Hindlimb muscle (tissue), 1 donor: ENCODE data around the gene KSR1. TPM values are rescaled to one million over a fixed set of nuclear protein-coding genes. Genes with fewer than 3 reads are reported as not detected.
A peak's percentile ranks its signal among the peaks of the same experiment; 100 is the strongest.

ENCODE experiments used
- DNase-seq: peaks from one replicate; pipeline ENCODE4 v3.0.0-alpha.2; 2013
- polyA plus RNA-seq: library from polyadenylated mRNA; unstranded; fragments of 120-200 nt; gene quantifications from one replicate; pipeline ENCODE4 v1.2.1, GENCODE V29; 2013; ENCODE audit not compliant: insufficient read length

The KSR1 gene
- polyA plus RNA-seq, 1 donor: 131 TPM

DNA sequence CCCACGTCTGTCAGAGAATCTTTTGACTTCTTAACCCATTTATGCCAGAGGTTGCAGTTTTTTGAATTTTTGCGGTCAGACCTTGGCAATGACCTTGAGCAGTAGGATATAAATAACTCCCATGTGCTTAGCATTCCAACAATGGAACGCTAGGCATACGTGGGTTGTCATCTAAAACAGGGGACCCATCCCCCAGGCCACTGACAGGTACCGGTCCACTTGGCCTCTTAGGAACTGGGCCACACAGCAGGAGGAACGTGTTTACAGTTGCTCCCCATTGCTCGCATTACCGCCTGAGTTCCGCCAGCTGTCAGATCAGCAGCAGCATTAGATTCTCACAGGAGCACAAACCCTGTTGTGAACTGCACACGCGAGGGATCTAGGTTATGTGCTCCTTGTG lies 97.9 kb downstream of the KSR1 start:
- DNase-seq: no peak

DNA sequence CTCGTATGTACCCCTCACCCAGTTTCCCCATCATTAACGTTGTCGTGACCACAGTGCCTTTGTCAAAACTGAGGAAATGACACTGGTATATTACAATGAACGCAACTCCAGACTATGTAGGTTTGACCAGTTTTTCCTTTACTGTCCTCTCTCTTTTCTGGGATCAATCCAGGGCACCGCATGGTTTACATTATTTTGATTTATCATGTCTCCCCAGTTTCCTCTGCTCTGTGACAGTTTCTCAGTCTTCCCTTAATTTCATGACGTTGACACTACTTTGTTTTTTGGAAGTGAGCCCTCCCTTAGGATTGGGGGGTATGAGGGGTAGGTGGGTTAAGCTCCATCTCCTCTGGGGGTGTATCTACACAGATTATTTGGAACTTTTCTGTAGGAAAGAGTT lies 98.7 kb downstream of the KSR1 start:
- DNase-seq: no peak

DNA sequence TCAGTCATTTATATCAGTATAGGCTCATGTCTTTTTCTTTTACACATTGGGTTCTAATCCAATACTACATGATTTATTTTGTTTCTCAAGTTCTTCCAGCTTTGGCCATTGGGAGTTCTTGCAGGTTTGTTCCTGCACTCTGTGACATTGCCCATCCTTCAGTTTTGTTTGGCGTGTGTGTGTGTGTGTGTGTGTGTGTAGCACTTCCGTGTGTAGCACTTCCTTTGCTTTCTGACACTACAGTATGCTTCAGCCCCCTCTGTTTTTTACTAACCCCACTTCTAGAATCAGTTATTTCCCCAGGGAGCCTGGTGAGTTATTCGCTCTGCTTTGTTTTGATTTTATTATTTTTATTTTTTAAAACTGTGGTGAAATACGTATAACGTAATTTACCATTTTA lies 99.1 kb downstream of the KSR1 start:
- DNase-seq: no peak

DNA sequence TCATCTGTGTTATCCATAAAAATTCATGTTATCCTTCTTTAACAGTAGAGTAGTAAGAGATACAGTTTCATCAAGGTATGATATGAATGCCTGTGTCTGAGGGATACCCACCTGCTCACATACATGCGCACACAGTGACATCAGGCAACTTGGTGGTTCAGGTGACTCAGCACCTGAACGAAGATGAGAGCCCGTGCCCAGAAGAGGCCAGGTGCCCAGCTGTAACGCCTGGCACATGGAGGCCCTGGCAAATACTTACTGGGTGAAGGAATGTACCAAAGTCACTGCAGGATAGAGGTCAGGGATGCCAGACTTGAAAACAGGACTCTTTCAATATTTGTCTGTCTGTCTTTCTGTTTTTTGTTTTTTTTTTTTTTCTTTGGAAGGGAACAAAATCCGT lies 102.1 kb downstream of the KSR1 start:
- DNase-seq: no peak

DNA sequence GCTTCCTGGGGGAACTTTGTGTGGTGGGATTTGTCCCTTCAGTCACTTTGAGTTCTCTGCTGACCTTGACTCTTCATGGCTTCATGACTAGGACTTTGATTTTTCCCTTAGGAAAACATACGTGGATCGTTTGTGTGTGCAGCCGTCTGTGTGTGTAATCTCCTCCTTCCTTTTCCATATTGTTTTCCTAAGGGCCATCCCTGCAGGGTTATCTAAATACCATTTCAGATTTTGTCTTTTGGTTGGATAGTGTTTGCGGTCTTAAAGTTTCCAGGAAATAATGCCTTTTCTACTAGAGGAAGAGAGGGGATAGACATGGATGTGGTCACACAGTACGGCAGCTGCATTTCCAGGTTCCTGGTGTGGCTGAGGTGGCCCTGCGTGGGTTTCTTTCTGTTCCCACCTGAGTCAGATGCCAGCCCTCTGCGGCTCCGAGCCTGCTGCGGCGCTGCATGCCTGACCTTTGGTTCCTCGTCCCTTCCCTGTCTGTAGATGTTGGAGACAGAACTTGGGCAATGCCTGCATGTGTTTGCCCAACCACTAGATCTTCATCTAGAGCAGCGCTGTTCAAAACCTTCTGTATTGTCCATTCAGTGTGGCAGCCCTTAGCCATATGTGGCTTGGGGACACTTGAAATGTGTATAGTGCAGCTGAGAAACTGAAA lies 102.7 kb downstream of the KSR1 start:
- no peak for DNase-seq

DNA sequence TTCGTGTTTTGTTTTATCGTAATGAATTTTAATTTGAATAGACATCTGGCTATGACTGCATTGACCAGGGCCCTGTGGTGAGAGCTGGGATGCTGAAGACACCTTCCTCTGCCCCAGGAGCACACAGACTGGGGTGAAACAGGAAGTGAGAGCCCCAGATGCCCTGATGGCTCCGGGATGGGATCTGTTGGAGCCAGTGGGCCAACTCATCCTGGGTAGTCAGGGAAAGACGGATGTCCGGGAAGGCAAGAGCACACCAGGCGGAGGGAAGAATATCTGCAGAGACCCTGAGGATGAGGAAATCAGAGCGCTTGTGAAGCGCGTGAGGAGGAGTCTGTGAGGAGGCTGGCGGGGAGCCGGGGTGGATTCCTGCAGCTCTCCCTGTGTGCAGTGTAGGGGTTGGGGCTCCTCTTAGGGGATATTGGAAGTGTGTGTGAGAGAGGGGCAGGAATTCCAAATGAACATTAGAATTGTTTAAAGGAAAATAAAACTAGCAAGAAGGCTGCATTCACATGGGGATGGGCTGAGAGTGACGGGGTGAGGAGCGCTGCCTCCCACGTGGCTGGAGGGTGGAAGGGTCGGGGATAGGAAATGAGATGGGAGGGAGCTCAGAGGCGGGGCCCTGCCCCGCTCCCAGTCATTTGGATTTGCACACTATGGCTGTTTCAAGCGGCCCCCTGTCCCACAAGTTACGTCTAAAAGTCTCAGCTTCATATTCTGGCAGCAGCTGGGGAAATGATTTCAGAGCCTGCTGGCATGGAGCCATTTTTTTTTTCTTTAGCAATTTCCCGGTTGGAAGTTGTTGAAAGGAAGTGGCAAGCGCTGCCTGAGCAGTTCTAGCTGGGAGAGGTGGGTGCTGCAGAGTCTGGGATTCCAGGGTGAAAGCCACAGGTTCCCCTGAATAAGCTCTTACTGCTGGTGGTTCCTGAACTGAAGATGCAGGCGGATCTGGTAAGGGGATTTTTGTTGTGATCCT lies 103.5 kb downstream of the KSR1 start:
- peak; percentile 87 for DNase-seq

DNA sequence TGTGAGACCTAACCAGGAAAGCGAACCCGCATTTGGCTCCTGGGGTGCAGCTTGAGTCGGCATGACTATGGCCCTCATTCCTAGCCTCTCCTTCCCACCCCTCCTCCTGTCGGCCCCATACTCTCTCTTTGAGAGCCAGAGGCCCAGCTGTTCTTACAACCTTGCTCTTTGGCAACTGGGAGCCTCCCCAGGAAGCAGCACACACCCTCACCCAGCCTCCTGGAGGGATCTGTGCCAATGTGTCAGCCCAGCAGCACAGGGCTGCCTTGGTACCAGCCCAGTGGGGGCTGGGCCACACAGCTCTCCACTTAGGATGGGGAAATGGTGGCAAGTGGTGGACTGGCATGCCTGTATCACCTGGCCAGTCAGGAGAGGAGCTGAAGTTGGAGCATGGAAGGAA lies 104.4 kb downstream of the KSR1 start:
- DNase-seq: no peak

DNA sequence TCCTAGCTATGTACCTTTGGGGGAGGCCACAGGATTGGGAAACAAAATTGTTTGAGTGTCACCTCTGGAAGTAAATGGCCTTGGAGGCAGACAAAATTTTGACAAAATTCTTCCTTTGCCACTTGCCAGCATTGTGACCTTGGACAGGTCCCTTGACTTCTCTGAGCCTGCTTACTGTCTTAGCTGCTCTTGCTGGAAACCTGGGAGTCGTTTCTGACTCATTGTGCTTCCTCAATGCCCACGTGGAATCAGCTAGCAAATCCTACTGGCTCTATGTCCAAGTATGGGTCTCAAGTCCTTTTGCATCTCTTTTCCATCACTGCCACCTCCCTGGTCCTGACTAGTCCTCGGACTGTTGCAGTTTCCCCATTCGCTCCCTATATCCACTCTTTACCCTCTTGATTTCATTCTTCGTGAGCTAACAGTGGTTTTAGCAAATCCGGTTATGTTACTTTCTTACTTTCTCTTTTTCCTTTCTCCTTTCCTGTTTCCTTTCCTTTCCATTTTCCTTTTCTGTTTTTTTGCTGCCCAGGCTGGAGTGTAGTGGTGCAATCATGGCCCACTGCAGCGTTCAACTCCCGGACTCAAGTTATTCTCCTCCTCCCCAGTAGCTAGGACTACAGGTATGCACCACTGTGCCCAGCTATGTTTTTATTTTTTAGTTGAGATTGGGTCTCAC lies 106.7 kb downstream of the KSR1 start:
- DNase-seq: no peak

DNA sequence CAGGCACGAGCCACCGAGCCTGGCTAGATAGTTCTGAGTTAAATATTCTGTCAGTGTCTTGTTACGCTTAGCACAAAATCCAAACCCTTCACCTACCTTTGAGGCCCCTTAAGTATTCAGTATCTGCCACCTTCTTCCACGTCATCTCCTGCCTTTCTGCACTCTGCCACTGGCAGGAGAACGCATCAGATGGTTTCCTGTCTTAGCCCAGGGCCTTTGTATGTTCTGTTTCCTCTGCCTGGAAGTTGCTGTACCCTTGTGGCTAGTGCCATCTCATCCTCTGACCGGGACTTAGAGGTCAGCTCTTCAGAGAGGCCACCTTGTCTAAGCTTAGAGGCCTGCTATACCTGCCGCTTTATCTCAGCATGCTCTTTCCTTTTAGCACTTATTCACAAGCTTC lies 107.3 kb downstream of the KSR1 start:
- DNase-seq: no peak

DNA sequence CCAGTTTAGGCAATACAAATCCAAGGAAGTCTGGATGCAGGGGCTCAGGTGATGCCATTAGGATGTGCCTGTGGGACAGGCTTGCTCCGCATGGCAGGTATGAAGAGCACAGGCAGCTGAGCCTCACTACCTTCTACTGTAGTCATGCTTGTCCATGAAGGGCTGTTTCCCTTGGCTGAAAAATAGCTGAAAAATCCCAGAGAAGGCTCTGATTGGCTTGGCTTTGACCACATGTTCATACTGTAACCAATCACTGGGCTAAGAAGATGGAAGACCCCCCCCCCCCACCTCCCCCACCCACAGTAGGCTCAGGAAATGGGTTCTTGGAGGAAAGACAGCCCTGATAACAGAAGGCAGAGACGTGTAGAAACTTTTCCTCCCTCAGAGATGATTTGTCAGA lies 108.2 kb downstream of the KSR1 start:
- DNase-seq: no peak

DNA sequence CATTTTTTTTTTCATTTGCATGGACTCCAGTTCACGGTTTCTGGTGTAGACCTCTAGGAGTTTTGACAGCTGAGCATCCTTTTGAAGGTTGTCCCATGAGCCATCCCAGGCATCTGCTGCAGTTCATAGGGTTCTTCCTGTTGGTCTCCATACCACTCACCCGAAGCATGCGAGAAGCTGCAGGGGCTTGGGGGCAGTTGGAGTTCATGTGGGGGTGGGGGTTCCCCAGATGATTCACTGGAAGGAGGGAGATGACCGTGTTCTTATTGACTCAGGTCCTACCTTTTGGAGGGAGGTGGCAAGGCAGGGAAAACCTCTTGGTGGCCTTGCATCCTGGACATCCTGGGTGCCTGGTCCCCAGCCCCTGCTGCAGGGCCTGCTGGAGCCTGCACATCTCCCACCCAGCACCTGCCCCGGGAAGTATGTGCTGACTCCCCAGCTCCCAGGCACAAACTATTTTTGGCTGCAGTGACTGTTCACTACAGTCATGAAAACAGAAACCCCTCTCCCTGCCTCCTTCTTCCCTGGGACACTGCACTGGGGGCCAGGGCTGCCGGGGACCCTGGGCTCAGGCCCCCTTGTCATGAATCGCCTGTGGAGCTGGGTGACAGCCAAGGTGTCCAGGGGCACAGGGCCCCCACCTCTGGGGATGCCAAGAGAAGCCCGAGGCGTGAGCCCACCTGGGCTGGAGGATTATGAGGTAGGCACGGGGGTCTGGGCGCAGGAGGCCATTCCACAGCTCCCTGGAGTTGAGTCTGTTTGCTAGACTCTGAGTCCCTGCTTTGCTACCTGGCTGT lies 109.8 kb downstream of the KSR1 start:
- no peak for DNase-seq

DNA sequence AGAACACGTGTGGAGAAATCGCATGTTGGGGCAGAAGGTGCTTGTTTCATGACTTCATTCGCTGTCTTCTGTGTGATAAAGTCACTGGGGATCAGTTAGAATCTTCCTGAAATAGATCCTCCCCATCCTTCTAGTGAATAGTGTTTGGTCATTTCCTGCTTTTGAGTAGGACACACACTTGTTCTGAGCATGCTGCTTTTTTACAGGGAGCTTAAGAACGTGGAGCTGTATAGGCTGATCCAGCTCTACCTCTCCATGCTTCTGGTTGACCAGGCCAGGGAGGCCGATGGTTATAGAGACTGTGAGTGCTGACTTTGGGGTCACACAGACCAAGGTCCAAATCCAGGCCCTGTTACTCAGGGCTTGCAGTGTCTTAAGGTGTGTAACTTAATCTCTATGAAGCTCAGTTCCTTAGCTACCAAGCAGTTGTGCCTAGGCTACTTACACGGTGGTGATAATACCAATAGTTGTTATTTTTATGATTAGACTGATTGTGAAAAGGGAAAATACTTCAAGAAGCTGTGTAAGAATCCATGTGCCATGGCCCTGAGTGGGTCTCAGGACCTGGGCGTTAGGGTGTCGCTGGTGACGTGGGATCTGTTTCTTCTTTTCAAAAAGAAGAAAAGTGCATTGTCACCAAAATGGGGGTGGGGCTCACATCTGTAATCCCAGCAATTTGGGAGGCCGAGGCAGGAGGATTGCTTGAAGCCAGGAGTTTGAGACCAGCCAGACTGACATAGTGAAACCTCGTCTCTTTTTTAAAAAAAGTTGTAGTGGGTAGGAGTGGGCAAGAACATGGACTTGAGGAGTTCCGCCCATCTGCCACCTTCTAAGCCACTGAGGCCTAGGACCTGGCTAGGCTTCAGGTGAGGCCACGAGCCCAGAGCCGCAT lies 110.7 kb downstream of the KSR1 start:
- no peak for DNase-seq

DNA sequence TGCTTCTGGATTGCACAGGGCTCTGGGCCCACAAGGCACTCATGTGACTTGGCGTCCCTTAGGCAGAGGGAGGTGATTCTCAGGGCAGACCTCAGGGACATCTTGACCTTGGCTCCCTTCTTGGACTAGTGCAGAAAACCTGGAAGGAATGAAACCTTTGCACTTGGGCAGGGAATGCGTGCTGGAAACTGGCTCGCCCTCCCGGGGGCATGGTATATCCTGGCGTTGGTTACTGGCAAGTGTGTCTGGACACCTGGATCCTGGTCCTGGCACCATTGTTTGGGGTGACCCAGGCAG lies 111.3 kb downstream of the KSR1 start:
- no peak for DNase-seq

DNA sequence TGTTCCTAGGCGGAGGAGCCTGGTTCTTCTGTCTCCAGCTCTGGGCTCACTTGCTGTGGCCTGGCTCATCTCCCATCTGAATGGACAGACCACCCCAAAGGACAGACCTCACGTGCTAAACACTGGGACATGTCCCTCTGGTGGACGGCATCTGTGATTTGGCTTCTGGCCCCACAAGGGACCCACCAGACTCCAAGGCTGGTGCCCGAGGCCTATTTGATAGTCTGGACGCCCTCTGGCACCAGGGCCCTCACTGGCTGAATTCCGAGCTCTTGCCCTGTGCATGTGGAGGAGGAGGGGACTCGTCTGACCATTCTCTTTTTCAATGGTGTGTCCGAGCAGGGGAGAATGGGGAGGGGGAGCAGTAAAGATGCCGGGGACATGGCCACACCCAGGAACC lies 112.0 kb downstream of the KSR1 start:
- no peak for DNase-seq

DNA sequence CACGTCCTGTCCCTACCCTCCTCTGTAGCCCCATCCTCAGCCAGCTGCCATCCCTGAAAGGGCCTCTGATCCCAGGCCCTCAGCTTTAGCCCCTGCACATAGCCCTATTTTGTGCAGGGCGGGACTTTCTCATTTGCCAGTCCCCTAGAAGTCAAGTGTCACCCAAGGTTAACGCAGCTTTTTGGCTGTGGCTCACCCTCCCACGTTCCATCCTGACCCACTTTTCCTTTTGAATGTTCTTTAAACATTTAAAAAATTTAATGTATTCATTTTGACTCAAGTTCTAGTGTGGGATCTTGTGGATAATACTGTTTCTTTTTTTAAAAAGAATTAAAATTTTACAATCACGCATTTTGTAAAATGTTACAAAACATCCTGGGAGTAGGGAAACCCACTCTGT lies 112.6 kb downstream of the KSR1 start:
- no peak for DNase-seq

DNA sequence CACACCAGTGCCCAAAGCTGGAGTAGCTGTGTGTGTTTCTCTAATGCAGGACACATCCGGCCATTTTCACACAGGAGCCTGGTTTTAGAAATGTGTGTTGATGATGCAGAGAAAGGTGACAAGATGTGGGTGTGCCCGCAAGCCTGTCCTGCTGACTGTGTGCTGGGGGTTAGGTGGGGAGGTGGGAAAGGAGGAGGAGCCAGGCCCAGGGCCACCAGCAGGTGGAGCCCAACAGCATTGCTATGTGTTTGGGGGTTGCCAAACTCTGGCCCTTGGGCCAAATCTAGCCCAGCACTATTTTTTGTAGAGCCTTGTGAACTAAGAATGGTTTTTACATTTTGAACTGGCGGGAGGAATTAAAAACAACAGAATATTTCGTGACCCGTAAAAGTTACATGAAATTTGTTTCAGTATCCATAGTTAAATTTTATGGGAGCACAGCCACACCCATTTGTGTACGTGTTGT lies 113.0 kb downstream of the KSR1 start:
- no peak for DNase-seq

DNA sequence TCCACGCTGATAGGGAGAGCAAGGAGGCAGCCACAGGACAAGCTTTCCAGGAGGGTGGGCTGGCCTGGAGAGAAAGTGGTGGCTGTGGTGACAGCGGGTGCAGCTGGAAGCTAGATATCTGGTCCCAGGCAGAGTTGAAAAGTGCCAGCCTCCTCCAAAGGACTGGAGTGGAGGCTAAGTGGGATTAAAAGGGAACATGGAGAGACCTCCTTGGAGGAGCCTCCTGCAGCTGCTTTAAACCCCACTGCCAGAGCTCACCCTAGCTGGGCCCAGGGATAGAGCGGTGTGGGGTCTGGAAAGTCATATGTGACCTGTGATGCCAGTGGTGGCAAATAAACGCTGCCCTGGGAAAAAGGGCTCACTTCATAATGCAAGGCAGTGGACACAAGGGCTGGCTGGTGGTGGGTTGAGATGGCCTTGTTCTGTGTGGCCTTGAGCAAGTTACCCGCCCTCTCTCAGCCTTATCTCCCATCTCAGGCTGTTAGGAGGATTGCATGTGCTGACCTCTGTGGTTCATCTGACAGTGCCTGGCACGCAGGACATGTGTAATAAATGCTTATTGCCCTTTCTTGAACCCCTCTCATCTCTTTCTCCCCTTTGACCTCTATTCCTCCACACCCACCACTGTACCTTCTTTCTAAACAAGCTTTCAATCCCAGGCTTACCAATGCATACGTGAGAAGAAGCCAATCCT lies 113.8 kb downstream of the KSR1 start:
- DNase-seq: no peak

DNA sequence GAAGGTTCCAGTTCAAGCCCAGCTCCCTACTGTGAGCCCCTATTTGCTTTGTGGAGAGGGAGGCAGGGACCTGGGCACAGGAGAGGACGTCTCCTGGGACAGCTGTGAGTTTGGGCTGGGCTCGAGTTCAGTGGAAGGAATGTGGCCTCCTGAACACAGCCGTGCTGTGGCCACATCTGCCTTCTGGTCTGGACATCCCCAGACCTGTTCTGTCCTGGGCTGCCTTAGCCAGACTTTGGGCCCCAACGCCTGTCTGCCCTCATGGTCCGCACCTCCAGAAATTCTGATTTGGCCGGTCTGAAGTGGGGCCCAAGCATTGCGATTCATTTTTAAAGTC lies 114.3 kb downstream of the KSR1 start:
- DNase-seq: no peak

DNA sequence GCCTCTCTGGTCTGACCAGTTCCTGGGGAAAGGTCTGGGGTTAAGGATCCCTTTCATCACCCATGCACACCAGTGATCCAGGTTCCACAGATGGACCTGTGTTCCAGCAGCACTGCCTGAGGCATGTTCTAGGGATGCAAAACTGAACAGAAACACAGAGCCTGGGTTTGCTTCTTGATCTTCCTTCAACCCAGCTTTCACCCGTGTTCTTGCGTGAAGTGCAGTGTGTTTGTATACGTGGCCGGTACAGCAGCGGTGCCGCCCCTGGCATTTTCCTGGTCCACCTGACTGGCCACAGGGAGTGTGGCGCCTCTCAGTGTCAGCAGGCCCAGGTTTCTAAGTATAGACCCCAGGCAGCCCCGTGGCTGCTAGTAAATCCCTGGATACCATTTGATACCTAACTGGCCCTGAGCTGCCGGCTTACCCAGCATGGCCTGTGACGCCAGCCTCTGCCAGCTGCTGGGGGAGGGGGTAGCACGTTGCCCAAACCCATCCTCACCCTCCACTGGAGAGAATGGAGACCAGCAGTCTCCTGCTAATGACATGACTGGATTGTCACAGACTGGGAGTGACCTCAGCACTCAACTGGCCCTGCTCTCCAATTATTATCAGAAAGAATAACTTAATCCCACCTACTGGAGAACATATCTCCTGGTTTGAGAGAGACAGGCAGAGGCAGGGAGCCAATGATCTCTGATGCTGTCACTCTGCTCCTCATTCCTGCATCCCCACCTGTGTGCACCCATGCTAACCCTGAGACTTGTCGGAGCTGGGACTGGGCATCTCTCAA lies 115.5 kb downstream of the KSR1 start:
- DNase-seq: no peak

DNA sequence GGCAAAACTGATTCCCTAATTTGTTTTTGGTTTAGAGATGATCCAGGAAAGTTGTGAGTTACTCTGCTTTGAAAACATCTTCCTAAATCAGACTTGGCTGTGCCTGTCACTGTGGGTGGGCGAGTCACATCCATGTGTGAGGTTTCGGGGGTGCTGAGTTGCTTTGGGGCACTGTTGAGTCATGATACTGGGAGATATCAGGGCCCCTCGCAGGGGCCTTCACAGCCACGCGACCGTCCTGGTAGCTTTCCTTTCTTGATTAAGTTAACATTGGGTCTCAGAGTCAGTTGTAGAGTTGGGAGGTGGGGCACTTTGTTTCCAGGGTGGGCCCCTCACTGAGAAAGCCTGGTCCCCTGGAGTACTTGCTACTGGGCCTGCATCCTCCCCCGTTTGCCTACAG lies 116.4 kb downstream of the KSR1 start:
- no peak for DNase-seq
